ENCODE data around the gene MYH10. TPM values are rescaled to one million over a fixed set of nuclear protein-coding genes. Genes with fewer than 3 reads are reported as not detected.
A peak's percentile ranks its signal among the peaks of the same experiment; 100 is the strongest.

MYH10 gene
- total and polyA plus RNA-seq, 8 donors = 1.8 to 104 (median 11.2) TPM

- Histone ChIP-seq H3K9me3 (peaks cover 0 to 17% (median 14%) of the 10 kb centered on the region in 4 donors), H3K36me3 (no peaks in the 10 kb centered on the region), H3K4me3 (no peak overlapping the region), H3K4me1 (no peaks in the 10 kb centered on the region), H3K27me3 (peaks cover 0 to 4% (median 0%) of the 10 kb centered on the region in 3 donors), H3K27ac (no peak overlapping the region)
- intact Hi-C loops (cut with DNase I; ENCODE audit: low total_unique reads) = no loop called here
- WGBS, 5 donors = 79 to 86% (median 82%) methylated on average over 4 of the region's 4 CpGs
- no peak for TF ChIP-seq EP300 (IDR thresholded peaks at IDR 0.05)
- no peak for TF ChIP-seq POLR2AphosphoS5 (IDR thresholded peaks at IDR 0.05)
- TF ChIP-seq CTCF (IDR thresholded peaks at IDR 0.05) = no peak
- DNase-seq = no peak
Measured at GRCh38 chr17:8654822-8655221, 24.3 kb upstream of the MYH10 start.

- DNase-seq = no peak
- H3K9me3 ChIP-seq = peaks cover 0 to 2% (median under 1%) of the 10 kb centered on the region in 4 donors
- 44 to 58% (median 45%) methylated on average over 4 of the region's 4 CpGs for WGBS, 5 donors
- peaks cover 0 to 4% (median 0%) of the 10 kb centered on the region in 3 donors for H3K27me3 ChIP-seq
- H3K4me1 ChIP-seq = peaks cover 0 to 9% (median 0%) of the 10 kb centered on the region in 4 donors
- H3K27ac ChIP-seq = no peak overlapping the region
- TF ChIP-seq POLR2A (IDR thresholded peaks at IDR 0.05) (no peak), CTCF (IDR thresholded peaks at IDR 0.05) (no peak), EP300 (IDR thresholded peaks at IDR 0.05) (no peak), POLR2AphosphoS5 (IDR thresholded peaks at IDR 0.05) (no peak)
- intact Hi-C loops (cut with DNase I; ENCODE audit: low total_unique reads) = no loop called here
- no peak overlapping the region for H3K4me3 ChIP-seq
- no peaks in the 10 kb centered on the region for H3K36me3 ChIP-seq
Measured at GRCh38 chr17:8651013-8651412, 20.5 kb upstream of the MYH10 start.

- Histone ChIP-seq H3K27me3 (peaks cover 0 to 4% (median 0%) of the 10 kb centered on the region in 3 donors), H3K4me3 (no peak overlapping the region), H3K9me3 (no peaks in the 10 kb centered on the region), H3K4me1 (peaks cover 0 to 9% (median 0%) of the 10 kb centered on the region in 4 donors), H3K36me3 (no peaks in the 10 kb centered on the region), H3K27ac (peak overlapping the region in 1 of 5 donors; percentile 21)
- intact Hi-C loops (cut with DNase I; ENCODE audit: low total_unique reads) = no loop called here
- 81 to 92% (median 86%) methylated on average over 1 of the region's 1 CpG for WGBS, 5 donors
- TF ChIP-seq POLR2AphosphoS5 (IDR thresholded peaks at IDR 0.05) = no peak
- TF ChIP-seq POLR2A (IDR thresholded peaks at IDR 0.05) = no peak
- no peak for TF ChIP-seq EP300 (IDR thresholded peaks at IDR 0.05)
- TF ChIP-seq CTCF (IDR thresholded peaks at IDR 0.05) = no peak
- no peak for DNase-seq
Measured at GRCh38 chr17:8650119-8650499, 19.6 kb upstream of the MYH10 start.

GRCh38 chr17:8649157-8650118 lies 18.9 kb upstream of the MYH10 start:
- no peak overlapping the region for H3K4me3 ChIP-seq
- 75 to 86% (median 82%) methylated on average over 17 of the region's 17 CpGs for WGBS, 5 donors
- intact Hi-C loops (cut with DNase I; ENCODE audit: low total_unique reads) = no loop called here
- peak in 1 of 2 donors; percentile 48 for DNase-seq
- peaks cover 0 to 9% (median 0%) of the 10 kb centered on the region in 4 donors for H3K4me1 ChIP-seq
- TF ChIP-seq POLR2AphosphoS5 (IDR thresholded peaks at IDR 0.05) (peak in 2 of 3 donors; percentile 47 to 66), POLR2A (IDR thresholded peaks at IDR 0.05) (no peak)
- no peaks in the 10 kb centered on the region for H3K9me3 ChIP-seq
- no peaks in the 10 kb centered on the region for H3K36me3 ChIP-seq
- H3K27me3 ChIP-seq = peaks cover 0 to 4% (median 0%) of the 10 kb centered on the region in 3 donors
- H3K27ac ChIP-seq = peak overlapping the region in 2 of 5 donors; percentile 15 to 21

All from stomach (tissue), 9 donors.